HG03066 (cell line): ENCODE data around the gene ID2.
A peak's percentile ranks its signal among the peaks of the same experiment; 100 is the strongest.

Source experiments
- ATAC-seq: cut with Tn5 transposase; IDR thresholded peaks from one replicate; pipeline ENCODE4 v1.9.1; 2021; ENCODE audit warnings: low read depth; ENCODE audit not compliant: unreplicated experiment

ID2 gene

GRCh38 chr2:8646731-8647461 is 35.0 kb upstream of the ID2 start:
- no peak for ATAC-seq

GRCh38 chr2:8647462-8647857 is 34.4 kb upstream of the ID2 start:
- no peak for ATAC-seq

- no peak for ATAC-seq
These were observed 33.2 kb upstream of the ID2 start for GRCh38 chr2:8648441-8649213.

GRCh38 chr2:8649718-8650117 is 32.1 kb upstream of the ID2 start:
- no peak for ATAC-seq

- no peak for ATAC-seq
These were observed 31.6 kb upstream of the ID2 start for GRCh38 chr2:8650256-8650655.

GRCh38 chr2:8652774-8653426 is 29.0 kb upstream of the ID2 start:
- ATAC-seq, result no peak

GRCh38 chr2:8653485-8653884 is 28.4 kb upstream of the ID2 start:
- no peak for ATAC-seq

GRCh38 chr2:8654041-8654440 is 27.8 kb upstream of the ID2 start:
- ATAC-seq, result no peak

- ATAC-seq, result no peak
These were observed 27.4 kb upstream of the ID2 start for GRCh38 chr2:8654483-8654882.

- no peak for ATAC-seq
These were observed 25.7 kb upstream of the ID2 start for GRCh38 chr2:8656160-8656641.

- no peak for ATAC-seq
These were observed 25.0 kb upstream of the ID2 start for GRCh38 chr2:8656811-8657210.

GRCh38 chr2:8657423-8658062 is 24.3 kb upstream of the ID2 start:
- ATAC-seq, result peak; percentile 70

- no peak for ATAC-seq
These were observed 23.6 kb upstream of the ID2 start for GRCh38 chr2:8658064-8658862.

GRCh38 chr2:8659092-8659734 is 22.6 kb upstream of the ID2 start:
- ATAC-seq, result no peak

GRCh38 chr2:8659735-8660492 is 21.9 kb upstream of the ID2 start:
- ATAC-seq, result no peak

- no peak for ATAC-seq
These were observed 20.6 kb upstream of the ID2 start for GRCh38 chr2:8661235-8661634.

GRCh38 chr2:8661736-8662135 is 20.1 kb upstream of the ID2 start:
- ATAC-seq, result no peak

GRCh38 chr2:8662239-8662879 is 19.5 kb upstream of the ID2 start:
- ATAC-seq, result no peak

GRCh38 chr2:8663997-8664396 is 17.9 kb upstream of the ID2 start:
- ATAC-seq, result no peak
